ENCODE data around the gene PRSS57.
A peak's percentile ranks its signal among the peaks of the same experiment; 100 is the strongest.

Gene PRSS57

DNA sequence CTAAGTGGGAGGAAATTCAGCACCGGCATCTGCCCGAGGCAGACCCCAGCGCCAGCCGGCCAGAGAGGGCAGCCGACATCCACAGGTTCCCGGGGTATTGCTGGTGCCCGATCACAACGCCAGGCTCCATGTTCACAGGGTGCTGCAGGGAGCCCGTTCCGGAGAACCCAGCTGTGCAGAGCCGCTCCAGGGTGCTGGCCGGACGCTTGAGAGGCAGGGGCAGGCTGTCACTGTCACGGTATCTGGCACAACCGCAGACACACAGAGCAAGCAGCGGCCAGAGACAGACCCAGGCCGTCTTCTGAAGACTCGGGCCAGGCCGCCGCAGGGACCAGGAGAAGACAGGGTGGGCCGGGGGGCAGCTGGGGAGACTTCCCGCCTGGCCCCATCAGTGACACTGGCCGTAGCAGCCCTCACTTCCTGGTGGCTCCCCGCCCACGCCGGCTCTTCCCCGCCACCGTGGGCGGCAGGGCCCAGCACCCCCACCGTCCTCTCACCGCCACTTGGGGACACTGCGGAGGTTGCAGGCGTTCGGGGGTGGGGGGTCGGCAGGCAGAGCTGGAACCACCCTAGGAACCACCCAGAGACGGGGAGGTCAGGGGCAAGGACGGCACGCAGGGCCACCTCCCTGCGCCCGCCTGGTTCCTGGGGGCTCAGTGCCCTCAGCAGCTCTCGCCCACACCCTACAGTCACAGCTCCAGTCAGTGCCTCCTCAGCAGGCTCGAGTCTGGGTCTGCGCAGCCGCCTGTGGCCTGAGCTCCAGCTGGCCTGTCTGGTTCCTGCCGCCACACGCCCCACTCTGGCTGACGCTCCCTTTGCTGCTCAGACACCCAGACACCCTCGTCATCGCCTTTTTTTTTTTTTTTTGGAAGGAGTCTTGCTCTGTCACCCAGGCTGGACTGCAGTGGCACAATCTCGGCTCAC is 36.1 kb downstream of the PRSS57 start:
- H3K27ac ChIP-seq = peak overlapping the region in 20 of 21 experiments; percentile 22 to 99 (median 96)
- peak overlapping the region in 5 of 7 experiments; percentile 18 to 99 (median 27) for H3K4me3 ChIP-seq

DNA sequence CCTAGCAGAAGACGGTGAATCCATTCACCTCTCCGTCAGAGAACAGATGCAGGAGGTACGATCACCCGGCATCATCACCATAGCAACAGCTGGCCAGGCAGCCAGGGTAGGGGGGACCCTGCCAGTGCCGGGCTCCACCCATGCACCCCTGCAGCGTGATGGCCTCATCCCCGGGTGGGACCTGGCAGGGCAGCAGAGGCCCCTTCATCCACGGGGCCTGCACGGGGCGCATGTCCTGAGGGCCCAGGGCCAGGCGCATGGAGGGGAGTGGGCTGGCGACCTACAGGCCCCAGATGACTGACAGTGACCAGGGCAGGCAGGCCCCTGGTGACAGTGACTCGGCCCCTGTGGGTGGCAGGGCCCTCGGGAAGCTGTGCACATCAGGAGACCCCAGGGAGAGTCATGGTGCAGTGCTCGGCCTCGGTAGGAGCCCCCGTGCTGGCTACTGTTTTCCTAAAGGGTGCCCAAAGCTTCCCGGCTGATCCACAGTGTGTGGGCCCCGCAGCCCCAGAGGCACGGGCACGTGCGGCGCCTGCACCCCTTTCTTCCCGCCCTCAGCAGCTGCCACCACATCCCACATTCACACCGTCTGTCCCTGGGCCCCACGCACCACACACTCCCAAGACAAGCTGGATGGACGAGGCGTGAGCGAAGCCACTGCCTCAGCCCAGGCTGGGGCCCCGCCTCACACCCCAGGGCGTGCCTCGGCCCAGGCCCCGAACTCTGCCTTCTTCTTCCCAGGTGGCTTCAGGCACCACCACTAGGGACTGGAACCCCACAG is 37.0 kb downstream of the PRSS57 start:
- H3K27ac ChIP-seq = peak overlapping the region in 18 of 21 experiments; percentile 71 to 99 (median 96)

DNA sequence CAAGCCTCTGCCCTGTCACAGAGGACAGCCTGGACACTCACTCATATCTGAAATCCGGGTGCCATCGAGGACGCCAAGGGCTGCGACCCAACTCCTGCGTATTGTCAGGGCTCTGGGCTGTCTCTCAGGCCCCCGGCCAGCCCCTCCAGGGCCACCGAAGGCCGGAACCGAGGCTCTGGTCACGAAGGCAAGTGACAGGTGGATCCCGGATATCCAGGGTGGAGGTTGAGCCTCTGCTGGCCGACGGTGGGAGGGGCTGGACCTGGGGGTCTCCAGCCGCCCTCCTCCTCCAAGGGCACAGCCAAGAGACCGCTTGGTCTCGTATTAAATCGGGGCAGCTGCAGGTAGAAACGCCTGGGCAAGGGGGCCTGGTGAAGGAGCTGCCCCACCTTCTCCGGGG is 37.6 kb downstream of the PRSS57 start:
- Histone ChIP-seq H3K27ac (peak overlapping the region in 3 of 21 experiments; percentile 87 to 96 (median 95)), H3K4me3 (no peak overlapping the region)

More for the DNA sequence above, 37.0 kb downstream of the PRSS57 start:
- H3K4me3 ChIP-seq = peak overlapping the region in 5 of 7 experiments; percentile 18 to 99 (median 27)

DNA sequence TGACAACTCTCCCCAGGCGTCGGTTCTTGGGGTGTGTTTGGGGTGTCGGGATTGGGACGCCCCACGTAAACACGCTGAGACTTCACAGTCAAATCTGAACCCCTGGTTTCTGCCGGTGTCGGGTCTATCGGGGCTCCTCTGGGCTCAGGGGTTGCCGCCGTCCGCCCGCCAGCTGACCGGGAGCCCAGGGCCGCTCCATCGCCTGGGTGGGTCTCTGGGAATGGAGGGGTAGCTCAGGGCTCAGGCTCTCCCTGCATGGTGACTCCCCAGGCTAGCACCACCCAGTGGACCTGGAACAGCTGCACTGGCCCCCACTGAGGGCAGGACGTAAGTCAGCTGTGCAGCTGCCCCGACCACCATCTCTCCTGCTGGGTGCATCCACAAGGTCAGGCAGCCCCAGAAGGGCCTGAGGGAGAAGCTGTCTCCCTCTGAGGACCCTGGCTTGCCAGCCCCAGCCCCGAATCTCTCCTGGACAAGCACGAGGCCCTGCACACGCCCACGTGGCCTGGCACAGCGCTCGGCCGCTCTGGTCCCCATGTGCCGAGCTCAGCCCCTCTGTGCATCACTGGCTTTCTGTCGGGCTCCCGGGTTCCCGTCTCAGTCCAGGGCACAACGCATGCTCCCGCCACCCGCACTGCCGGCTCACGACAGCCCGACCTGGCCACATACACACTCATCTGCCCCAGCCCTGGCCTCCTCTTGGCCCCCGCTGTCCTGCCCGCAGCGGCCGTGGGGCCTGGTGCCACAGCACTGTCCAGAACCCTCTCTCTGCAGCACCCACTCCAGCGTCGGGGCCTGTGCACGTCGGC is 38.3 kb downstream of the PRSS57 start:
- Histone ChIP-seq H3K27ac (peak overlapping the region in 1 of 21 experiments; percentile 95), H3K4me3 (no peak overlapping the region)

DNA sequence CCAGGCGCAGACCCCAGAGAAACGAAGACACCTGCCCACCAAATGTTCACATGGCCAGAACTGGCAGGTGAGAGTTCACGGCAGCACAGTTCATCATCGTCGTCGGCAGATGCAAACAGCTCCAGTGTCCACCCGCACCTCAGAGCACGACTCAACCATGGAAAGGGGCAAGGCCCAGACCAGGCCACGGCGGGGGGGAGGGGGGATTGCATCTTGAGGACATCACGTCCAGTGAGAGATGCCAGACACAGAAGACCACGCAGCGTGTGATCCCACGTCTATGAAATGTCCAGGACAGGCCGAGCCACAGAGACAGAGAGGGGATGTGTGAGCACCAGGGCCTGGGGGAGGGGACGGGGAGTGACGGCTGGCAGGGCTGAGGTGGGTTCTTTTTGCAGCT is 39.6 kb downstream of the PRSS57 start:
- H3K4me3 ChIP-seq = no peak overlapping the region
- no peak overlapping the region for H3K27ac ChIP-seq

DNA sequence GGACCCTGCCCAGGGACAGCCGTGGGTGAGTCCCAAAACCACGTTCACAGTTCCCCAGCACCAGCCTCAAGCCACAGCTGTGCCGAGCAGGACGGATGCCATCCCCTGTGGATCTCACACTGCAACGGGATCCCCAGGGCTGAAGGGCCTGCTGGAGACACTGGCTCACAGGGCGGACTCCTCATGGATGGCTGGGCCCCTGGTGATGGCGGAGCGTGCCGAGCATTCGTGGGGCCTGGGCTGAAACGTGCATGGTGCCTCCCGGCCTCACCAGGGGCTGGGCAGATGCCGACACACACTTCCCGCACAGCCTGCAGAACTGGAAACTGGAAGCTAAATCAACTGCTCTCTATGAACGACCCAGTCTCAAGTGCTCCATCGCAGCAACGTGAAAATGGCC is 41.8 kb downstream of the PRSS57 start:
- Histone ChIP-seq H3K27ac (no peak overlapping the region), H3K4me3 (no peak overlapping the region)

DNA sequence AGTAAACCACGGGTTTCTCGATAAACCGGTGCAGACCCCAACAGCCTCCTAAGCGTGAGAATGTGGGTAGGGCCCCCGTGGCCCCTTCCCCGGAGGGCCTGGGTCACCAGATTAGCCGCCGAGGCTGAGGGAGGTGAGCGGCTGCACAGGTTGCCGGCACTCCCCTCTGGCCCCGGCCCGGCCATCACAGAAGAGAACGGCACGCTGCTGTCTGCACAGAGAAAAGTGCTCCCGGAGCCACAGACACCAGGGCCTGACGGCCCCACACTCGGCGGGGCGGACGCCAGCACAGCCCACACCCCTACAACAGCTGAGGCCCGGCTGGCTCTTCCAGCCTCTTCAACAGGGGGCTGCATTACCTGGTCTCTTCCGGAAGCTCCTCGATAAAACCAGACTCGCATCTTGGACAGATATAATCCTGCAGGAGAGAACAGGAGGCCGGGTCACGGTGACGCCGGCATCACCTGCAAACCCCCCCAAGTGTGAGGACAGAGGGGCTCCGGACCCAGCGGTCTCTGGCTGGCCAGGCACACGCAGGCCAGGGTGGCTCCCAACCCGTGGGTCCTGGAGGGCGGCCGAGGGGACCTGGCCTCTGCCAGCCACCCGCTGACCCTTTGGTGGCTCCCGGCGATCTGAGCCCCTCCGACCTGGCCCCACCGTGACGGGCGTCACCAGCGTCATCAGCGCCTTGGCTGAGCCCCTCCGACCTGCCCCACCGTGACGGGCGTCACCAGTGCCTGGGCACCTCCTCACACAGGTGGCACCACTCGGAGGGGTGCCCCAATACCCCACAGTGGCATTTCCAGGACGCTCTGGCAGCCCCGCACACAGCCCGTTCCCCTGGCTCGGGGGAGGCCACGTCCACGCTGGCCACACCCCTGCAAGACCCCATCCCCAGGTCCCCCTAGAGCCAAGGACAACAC is 42.5 kb downstream of the PRSS57 start:
- H3K4me3 ChIP-seq = no peak overlapping the region

DNA sequence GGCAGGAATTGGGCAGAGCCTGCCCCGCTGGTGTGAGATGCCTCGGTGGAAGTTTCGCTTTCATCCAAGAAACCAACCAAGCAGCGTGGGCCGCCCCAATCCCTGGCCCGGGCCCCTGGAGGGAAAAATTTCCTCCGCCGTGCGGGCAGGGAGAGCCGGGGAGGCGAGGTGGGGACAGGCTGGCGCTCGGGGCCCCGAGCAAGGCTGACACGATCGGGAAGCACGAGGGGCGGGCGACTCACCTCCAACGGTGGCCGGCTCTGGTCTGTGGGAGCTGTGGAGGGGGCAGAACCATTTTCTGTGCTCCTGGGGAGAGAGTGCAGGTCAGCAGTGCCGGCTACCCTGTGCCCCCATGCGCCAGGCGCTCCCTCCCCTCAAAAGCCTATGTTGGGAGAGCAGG is 43.3 kb downstream of the PRSS57 start:
- H3K27ac ChIP-seq = no peak overlapping the region
- H3K4me3 ChIP-seq = no peak overlapping the region

More for the DNA sequence above, 42.5 kb downstream of the PRSS57 start:
- no peak overlapping the region for H3K27ac ChIP-seq

DNA sequence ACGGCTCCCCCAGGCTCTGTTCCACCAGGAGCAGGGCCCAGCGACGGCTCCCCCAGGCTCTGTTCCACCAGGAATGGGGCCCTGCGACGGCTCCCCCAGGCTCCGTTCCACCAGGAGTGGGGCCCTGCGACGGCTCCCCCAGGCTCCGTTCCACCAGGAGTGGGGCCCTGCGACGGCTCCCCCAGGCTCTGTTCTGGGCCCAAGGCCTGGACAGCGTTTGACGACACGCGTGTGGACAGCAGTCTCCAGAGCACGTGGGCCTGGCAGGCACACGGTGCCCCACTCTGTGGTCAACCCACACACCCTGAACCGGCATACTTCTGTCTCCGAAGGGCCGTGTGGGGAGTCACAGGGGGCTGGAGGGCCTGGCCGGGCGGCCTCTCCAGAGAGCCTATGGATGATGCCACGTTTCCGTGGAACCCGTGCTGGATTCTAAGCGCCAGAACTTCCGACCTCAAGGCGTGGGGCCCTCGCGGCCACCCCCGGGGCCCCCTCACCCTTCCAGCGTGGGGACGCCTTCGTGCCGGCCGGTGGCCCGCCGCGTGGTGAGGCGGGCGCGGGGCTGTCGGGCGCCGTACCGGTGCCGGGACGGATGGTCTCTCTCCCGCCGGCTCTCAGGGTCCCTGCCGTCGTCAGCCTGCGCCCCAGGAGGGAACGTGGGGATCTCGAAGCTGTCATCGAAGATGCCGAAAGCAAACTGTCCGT is 44.0 kb downstream of the PRSS57 start:
- H3K27ac ChIP-seq = peak overlapping the region in 1 of 21 experiments; percentile 27
- no peak overlapping the region for H3K4me3 ChIP-seq

DNA sequence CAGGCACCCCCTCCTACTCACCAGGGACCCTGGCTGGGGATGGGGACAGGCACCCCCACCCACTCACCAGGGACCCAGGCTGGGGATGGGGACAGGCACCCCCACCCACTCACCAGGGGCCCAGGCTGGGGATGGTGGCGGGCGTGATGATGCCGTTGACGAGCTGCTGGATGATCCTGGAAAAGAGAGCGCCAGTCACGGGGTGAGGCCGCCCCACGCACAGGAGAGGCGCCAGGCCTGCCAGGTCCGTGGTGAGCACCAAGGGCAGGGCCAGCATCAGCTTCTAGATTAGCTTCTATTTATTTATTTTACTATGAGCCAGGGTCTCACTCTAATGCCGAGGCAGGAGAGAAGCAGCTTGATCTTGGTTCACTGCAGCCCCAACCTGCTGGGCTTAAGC is 45.1 kb downstream of the PRSS57 start:
- no peak overlapping the region for H3K27ac ChIP-seq

DNA sequence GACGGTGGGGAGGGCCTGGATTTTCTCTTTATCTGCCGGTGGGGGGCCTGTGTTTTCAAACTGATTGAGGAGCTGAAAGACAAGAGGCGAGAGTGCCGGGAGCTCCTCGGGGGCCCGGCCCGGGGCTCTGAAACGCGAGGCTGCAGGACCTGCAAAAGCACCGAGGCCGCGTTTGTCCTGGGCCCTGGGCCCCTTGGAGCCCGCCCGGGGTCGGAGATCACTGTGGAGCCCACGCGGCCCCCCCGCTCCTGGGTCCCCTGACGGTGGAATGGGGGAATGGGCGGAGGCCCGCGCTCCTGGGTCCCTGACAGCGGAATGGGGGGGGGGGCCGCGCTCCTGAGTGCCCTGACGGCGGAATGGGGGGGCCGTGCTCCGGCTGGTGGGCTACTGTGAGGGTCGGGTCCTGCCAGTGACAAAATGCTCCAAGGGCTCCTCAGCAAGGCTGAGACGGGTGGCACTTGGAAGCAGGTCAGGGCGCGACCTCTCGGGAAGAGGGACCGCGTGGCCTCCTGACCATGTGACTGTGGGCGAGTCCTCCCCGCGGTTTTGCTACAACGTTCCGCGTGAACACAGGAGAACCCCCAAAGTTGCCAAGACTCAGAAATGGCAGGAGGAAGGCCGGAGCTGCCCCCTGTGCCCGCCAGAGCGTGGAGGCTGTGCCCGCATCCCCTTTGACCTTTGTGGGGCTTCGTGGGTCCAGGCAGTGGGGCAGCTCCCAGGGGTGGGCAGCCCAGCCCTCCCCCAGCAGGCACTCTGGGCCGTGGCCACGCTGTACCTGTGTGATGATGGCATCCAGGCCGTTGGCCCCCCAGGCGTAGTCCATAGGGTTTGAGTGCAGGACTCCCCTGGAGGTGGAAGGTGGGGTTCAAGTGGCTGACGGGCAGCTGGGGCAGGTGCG is 46.1 kb downstream of the PRSS57 start:
- Histone ChIP-seq H3K4me3 (no peak overlapping the region), H3K27ac (no peak overlapping the region)

More for the DNA sequence above, 45.1 kb downstream of the PRSS57 start:
- H3K4me3 ChIP-seq = no peak overlapping the region

DNA sequence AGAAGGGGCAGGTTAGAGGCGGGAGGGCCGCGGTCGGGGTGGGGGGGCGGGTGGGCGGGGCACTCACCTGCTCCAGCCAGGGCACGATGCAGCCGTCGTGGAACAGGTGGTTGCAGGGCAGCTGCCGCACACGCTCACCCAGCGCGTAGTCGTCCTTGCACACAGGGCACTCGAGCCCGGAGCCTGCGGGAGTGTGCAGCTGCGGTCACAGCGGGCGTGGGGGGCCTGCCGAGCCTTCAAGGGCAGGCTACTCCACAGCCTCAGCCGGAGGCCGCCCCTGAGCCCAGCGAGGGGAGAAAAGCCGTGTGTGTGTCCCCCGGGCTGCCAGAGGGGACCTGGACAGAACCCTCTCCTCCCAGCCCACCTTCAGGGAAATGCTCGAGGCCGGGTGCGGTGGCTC is 46.9 kb downstream of the PRSS57 start:
- Histone ChIP-seq H3K4me3 (no peak overlapping the region), H3K27ac (no peak overlapping the region)

DNA sequence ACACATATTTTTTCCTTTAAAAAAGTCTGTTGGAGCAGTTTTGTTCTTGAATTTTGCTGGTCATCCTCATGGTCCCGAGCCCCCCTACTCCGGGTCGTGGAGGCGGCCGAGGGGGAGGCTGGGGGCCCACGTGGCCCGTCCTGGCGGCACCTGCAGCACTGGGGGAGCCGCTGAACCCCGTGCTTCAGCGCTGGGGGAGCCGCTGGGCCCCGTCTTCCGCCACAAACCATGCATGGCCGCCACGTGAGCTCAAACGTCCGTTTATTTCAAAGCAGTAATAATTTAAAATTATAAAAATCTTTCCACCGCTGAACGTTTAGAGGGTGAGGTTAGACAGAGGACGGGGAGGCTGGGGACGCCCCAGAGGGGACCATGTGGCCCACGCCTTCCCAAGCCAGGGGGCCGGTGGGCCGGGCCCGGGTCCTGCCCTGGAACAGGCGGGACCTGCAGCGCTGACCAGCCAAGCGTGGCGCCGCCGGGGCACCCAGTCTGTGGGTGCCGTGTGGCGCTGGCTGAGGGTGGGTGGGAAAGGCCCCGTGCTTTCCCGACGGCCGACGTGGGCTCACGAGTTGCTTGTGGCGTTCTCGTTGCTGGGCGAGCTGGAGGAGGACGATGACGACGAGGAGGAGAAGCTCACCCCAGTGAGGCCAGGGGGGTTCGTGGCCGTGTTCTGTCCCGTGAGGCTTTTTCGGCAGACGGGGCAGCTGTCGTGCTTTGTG is 47.5 kb downstream of the PRSS57 start:
- Histone ChIP-seq H3K27ac (no peak overlapping the region), H3K4me3 (no peak overlapping the region)

DNA sequence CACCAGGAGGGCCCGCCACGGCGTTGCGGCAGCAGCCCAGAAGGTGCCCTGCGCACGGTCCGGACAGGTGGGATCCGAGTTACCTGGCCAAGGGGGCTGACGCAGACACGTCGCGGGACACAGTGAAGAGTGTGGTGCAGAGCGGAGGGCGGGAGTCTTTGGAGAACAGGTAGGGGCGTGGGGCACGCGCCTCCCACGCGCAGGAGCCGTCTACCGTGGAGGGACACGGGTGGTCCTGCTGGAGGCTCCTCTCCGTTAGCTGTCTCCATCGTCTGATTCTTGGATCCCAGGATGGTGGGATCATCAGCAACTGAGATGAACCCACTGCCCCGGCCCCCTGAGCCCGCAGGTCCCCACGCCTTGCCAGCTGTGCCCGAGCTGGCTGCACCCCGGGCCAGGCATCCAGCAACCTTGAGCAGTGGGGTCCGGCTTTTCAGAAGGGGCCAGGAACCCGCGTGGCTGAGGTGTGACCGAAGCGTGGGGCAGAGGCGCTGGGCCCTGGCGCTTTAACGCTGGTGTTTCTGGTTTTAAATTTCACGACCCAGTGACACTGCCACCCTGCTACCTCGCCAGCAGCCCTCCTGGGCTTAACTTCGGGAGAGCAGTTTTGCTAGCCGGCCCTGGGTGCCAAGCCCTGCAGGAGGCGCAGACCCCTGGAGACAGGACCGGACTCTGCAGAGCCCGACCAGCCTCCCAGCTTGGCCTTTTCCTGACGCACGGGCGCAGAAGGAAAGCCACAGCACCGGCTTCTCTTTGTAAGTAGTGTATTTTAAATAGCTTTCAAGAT is 48.3 kb downstream of the PRSS57 start:
- Histone ChIP-seq H3K4me3 (no peak overlapping the region), H3K27ac (no peak overlapping the region)

DNA sequence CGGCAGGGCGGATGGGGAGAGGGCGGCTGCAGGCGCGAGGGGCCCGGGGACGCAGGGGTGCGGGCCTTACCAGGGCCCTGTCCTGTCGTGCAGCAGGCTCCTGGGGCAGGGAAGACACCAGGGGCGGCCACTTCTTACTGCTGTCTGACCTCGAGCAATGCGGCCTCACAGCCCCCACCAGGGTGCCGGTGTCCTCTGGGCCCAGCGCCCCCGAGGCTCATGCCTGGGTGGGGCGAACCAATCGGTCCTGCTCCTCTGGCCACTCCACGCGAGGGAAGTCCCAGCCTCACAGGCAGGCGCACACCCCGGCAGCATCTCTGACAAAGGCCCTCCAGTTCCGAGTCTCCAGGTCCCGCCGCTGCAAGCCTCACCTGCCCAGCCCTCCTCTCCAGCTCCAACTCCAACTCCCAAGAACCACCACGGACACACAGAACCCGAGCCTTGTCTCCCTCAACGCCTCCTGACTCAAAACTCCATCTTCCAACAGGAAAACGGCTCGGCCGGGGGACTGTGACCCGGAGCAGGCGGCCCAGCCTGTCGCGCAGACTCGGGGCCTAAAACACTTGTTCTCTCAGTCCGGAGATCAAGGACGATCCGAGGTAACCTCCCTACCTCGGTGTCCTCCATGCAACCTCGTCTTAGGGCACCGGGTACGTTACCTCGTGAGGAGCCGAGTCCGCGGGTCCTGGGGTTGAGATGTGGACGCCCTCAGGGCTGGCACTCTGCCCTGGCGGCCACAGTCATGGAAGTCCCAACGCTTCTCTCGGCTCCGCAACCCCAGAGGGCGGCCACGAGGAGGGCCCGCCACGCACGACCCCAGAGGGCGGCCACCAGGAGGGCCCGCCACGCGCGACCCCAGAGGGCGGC is 49.1 kb downstream of the PRSS57 start:
- Histone ChIP-seq H3K27ac (no peak overlapping the region), H3K4me3 (no peak overlapping the region)

All from skin epidermis (tissue), 12 donors.